GM13977 (cell line): Measurements from ENCODE around the gene ZNF536.

Experiments used
- DNase-seq: peaks from one replicate; pipeline ENCODE4 v3.0.0; 2012; ENCODE audit warnings: low spot score
- CTCF ChIP-seq: IDR thresholded peaks from 2 replicates; pipeline ENCODE4 v1.5.1; 2012; ENCODE audit warnings: mild to moderate bottlenecking, control low read depth; ENCODE audit not compliant: insufficient read depth; ENCODE audit errors: extremely low read depth, missing control alignments
- in situ Hi-C: fragments of 300-500 bp; cut with MboI; formaldehyde crosslinking; loops from one replicate; pipeline ENCODE4 v1.12.0; 2022; ENCODE audit warnings: low sequenced_read_pairs, low pct_unique_long_range_greater_than_20kb, mixed read lengths, inconsistent platforms; ENCODE audit not compliant: unreplicated experiment

The ZNF536 gene

DNA sequence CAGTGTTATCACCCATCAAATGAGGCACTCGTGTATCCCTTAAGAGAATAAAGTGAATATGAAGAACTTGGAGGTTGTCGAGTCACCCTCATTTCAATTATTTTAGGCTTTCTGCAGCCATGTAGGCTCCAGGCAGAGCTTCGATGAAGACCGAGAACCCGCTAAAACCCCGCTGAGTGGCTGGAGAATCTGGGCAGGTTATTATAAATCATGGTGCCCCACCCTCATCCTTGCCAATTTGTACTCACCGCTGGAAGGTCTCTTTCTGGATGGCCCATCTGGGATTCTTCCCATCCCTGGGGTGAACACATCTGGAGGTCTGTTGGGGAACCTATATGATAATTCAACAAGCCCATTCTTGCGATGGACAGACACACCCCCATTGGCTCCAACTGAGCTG is 190.8 kb downstream of the ZNF536 start:
- no peak for DNase-seq
- in situ Hi-C loops: no loop called here
- no peak for TF ChIP-seq CTCF

DNA sequence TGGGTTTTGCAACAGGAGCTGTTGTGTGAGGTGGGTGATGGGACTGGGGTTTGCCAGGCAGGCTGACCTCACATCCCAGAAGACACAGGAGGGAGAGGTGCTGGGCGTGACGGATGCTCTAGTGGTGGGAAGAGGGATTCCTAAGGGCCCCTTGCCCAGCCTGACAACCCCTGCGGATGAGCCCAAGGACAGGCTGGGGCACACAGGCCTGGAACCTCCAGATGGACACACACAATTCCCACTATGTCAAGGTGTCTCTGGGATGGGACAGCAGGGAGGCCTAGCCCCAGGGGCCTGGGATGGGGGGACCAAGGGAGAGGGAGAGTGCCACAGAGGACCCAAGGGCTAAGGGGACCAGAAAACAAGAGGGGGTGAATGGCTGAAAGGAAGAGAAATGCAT is 191.5 kb downstream of the ZNF536 start:
- no peak for DNase-seq
- in situ Hi-C loops: no loop called here
- no peak for TF ChIP-seq CTCF

DNA sequence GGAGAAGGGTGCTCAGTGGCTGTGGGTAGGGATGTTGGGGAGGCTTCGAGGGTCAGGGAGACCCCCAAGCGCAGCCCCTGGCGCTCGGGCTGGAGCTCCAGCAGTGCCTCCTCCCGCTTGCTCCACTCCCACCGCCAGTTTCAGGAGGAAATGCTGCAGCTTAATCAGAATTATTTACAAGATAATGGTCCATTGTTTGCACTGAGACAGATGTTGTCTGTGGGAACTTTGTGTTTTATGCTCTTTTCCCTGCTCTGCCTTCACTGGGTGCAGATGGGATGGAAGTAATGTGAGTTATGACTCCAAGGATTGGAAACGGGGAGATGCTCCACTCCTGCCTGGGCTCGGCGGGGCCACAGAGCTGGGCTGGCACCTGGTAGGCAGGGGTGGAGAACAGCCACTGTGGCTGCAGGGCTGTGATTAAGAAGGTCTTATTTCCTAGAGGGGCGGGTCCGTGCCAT is 192.4 kb downstream of the ZNF536 start:
- no peak for DNase-seq
- in situ Hi-C loops: no loop called here
- TF ChIP-seq CTCF: no peak

GRCh38 chr19:30565636-30566035 is 193.5 kb downstream of the ZNF536 start:
- in situ Hi-C loops: no loop called here
- TF ChIP-seq CTCF: no peak
- no peak for DNase-seq

DNA sequence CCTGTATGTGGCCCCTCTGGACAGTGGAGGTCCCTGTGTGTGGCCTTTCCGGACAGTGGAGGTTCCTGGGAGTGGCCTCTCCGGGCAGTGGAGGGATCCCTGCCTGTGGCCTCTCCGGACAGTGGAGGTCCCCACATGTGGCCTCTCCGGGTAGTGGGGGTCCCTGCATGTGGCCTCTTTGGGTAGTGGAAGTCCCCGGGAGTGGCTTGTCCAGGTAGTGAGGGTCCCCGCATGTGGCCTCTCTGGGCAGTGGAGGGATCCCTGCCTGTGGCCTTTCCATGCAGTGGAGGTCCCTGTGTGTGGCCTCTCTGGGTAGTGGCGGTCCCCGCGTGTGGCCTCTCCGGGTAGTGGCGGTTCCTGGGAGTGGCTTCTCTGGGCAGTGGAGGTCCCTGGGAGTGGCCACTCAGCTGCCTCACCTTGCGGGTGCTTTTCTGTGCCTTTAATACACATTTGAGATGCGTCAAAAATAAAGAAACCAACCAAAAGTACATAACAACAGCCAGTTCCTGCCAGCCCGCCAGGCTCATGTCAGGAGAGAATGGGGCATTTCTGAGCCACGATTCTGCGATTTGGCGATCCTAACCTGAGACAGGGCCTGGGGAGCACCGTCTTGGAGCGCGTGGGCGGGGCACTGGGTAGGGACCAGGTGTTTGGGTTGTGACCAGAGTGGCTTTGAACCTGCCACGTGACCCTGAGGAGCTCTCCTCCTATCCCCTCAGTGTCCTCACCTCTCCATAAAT is 194.7 kb downstream of the ZNF536 start:
- in situ Hi-C loops: no loop called here
- no peak for TF ChIP-seq CTCF
- no peak for DNase-seq

GRCh38 chr19:30567536-30568232 is 195.5 kb downstream of the ZNF536 start:
- in situ Hi-C loops: no loop called here
- no peak for DNase-seq
- TF ChIP-seq CTCF: no peak
